Endothelial cell of umbilical vein (primary cell): Measurements from ENCODE around the gene NXF1. TPM values are rescaled to one million over a fixed set of nuclear protein-coding genes. Genes with fewer than 3 reads are reported as not detected.

Experiments used
- BruUV-seq: library from RNA; stranded (reverse); fragments of 400-500 nt; replicated peaks from 2 replicates; lab custom pipeline; 2021; lab: Mats Ljungman, UMichigan
- CTCF ChIA-PET: fragments of 300-600, 350-600 bp; sonication (Branson Sonifier 250); formaldehyde crosslinking; loops from one replicate; lab custom pipeline; 2021; ENCODE audit warnings: antibody characterized with exemption, inconsistent platforms; lab: Charles Lee
- POLR2A ChIA-PET: fragments of 300-600, 350-600 bp; sonication (Branson Sonifier 250); formaldehyde crosslinking; loops from one replicate; lab custom pipeline; 2021; ENCODE audit warnings: antibody characterized with exemption, inconsistent platforms; lab: Charles Lee
- DNase-seq: peaks from one replicate; pipeline ENCODE4 v3.0.0-alpha.2; 2011; ENCODE audit warnings: low read depth, low spot score
- FAIRE-seq: peaks from 2 replicates; lab custom pipeline; 2011; peaks lifted over from hg19 to GRCh38; lab: Jason Lieb, UNC
- H2AFZ ChIP-seq: 2 replicates; pipeline ENCODE4 v1.6.0; 2012; ENCODE audit warnings: low read depth, low read length, control low read depth, inconsistent platforms
- H3K27ac ChIP-seq: 2 replicates; pipeline ENCODE4 v1.5.1; 2011; ENCODE audit warnings: low read depth, mild to moderate bottlenecking, control low read depth, low read length, moderate library complexity; ENCODE audit not compliant: insufficient read depth
- H3K27me3 ChIP-seq, 2 experiments: 2 replicates each; pipeline versions ENCODE4 v1.6.0 to v1.6.1; 2011; ENCODE audit warnings: low read length in 2 of 2, mixed read lengths in 1 of 2; ENCODE audit not compliant: control insufficient read depth in 2 of 2, insufficient read depth in 2 of 2
- H3K36me3 ChIP-seq, 2 experiments: 2 replicates in 1 of 2; 3 replicates in 1 of 2; pipeline ENCODE4 v1.5.1; 2011; ENCODE audit warnings: low read length in 2 of 2, mild to moderate bottlenecking in 1 of 2, moderate library complexity in 1 of 2; ENCODE audit not compliant: control insufficient read depth in 2 of 2, insufficient read depth in 2 of 2; ENCODE audit errors: extremely low read depth in 1 of 2
- H3K4me1 ChIP-seq: 3 replicates; pipeline ENCODE4 v1.5.1; 2011; ENCODE audit warnings: mild to moderate bottlenecking, low read length; ENCODE audit not compliant: control insufficient read depth, insufficient read depth; ENCODE audit errors: extremely low read depth
- H3K4me2 ChIP-seq: 2 replicates; pipeline ENCODE4 v1.6.1; 2011; ENCODE audit warnings: low read length, control low read depth, mixed read lengths; ENCODE audit not compliant: insufficient read depth
- H3K4me3 ChIP-seq, 3 experiments: fragments of 200-600 bp in 1 of 3; sonication (generic), shearing (Covaris generic) in 1 of 3; replicated peaks in 1 of 3; 2 replicates each; pipeline ENCODE4 v1.5.1; 2011 to 2016; ENCODE audit warnings: control low read depth in 3 of 3, low read length in 3 of 3, mild to moderate bottlenecking in 2 of 3, inconsistent platforms in 1 of 3, low read depth in 1 of 3, moderate library complexity in 1 of 3; ENCODE audit not compliant: insufficient read depth in 1 of 3
- H3K79me2 ChIP-seq: 2 replicates; pipeline ENCODE4 v1.6.0; 2012; ENCODE audit warnings: low read length, inconsistent platforms; ENCODE audit not compliant: control insufficient read depth, insufficient read depth
- H3K9ac ChIP-seq: replicated peaks from 2 replicates; pipeline ENCODE3; 2011; ENCODE audit warnings: low read length, control low read depth; ENCODE audit not compliant: insufficient read depth; ENCODE audit errors: extremely low read depth
- H3K9me1 ChIP-seq: replicated peaks from 3 replicates; pipeline ENCODE4 v1.6.0; 2011; ENCODE audit warnings: mild to moderate bottlenecking, low read length; ENCODE audit not compliant: control insufficient read depth, insufficient read depth; ENCODE audit errors: extremely low read depth
- H3K9me3 ChIP-seq: replicated peaks from 2 replicates; pipeline ENCODE4 v1.5.1; 2012; ENCODE audit warnings: low read length, inconsistent platforms; ENCODE audit not compliant: control insufficient read depth, insufficient read depth
- H4K20me1 ChIP-seq: replicated peaks from 2 replicates; pipeline ENCODE3; 2011; ENCODE audit warnings: mild to moderate bottlenecking, low read length; ENCODE audit not compliant: control insufficient read depth, insufficient read depth; ENCODE audit errors: extremely low read depth
- EZH2 ChIP-seq: IDR thresholded peaks from 2 replicates; pipeline ENCODE4 v1.6.1; 2012; ENCODE audit warnings: borderline replicate concordance, low read depth, mild to moderate bottlenecking, moderate library complexity, low read length, inconsistent platforms; ENCODE audit not compliant: severe bottlenecking
- FOS ChIP-seq: IDR thresholded peaks from 2 replicates; pipeline ENCODE4 v1.6.1; 2011; ENCODE audit warnings: mild to moderate bottlenecking, low read length, moderate library complexity, borderline replicate concordance; ENCODE audit not compliant: insufficient read depth
- GATA2 ChIP-seq: IDR thresholded peaks from 2 replicates; pipeline ENCODE4 v1.7.0; 2011; ENCODE audit warnings: low read depth, mild to moderate bottlenecking, moderate library complexity, mixed read lengths, low read length; ENCODE audit not compliant: insufficient read length, insufficient read depth
- JUN ChIP-seq: IDR thresholded peaks from 2 replicates; pipeline ENCODE4 v1.6.1; 2011; ENCODE audit warnings: borderline replicate concordance, low read depth; ENCODE audit not compliant: insufficient read length, insufficient read depth
- MYC ChIP-seq: IDR thresholded peaks from one replicate; pipeline ENCODE4 v1.6.1; 2011; ENCODE audit warnings: mild to moderate bottlenecking, low read depth, low read length
- POLR2A ChIP-seq: IDR thresholded peaks from 2 replicates; pipeline ENCODE4 v1.6.1; 2012; ENCODE audit warnings: low read depth, mild to moderate bottlenecking, control low read depth, low read length
- POLR2AphosphoS5 ChIP-seq: IDR thresholded peaks from 2 replicates; pipeline ENCODE4 v1.6.1; 2012; ENCODE audit warnings: low read depth, mild to moderate bottlenecking, control low read depth, low read length, moderate library complexity; ENCODE audit not compliant: insufficient read depth
- dilution Hi-C: fragments of 300-500 bp; cut with MboI; formaldehyde crosslinking; loops from one replicate; pipeline ENCODE4 v1.15.0; 2019; ENCODE audit warnings: low sequenced_read_pairs; ENCODE audit not compliant: extremely low pct_ligation_motif_present
- intact Hi-C: fragments of 100-400 bp; cut with micrococcal nuclease; formaldehyde crosslinking; loops from one replicate; pipeline ENCODE4 v1.10.0; 2022
- microRNA-seq: library from miRNA; unstranded; fragments of <30 nt; microRNA quantifications from one replicate; pipeline ENCODE4 v1.2.0, GENCODE V29; 2021; ENCODE audit warnings: borderline number of aligned reads, borderline replicate concordance
- polyA plus RNA-seq, 4 experiments: library from polyadenylated mRNA; depleted of rRNA in 3 of 4; stranded (reverse) in 3 of 4; unstranded in 1 of 4; fragments of >200 nt; gene quantifications; 2 replicates each; pipeline versions ENCODE4 v1.2.1 to v1.2.3, GENCODE V29; 2011 to 2012; ENCODE audit warnings: missing spikeins in 1 of 4
- small RNA-seq: library from RNA; depleted of rRNA; stranded (forward); fragments of <200 nt; gene quantifications from one replicate; pipeline ENCODE3, GENCODE V24; 2012; ENCODE audit warnings: low replicate concordance, low read depth; ENCODE audit not compliant: insufficient read depth, insufficient read length
- total RNA-seq: library from RNA; stranded (reverse); gene quantifications from 2 replicates; pipeline ENCODE4 v1.2.3, GENCODE V29; 2021
- TF ChIP-seq, protein P1 (sequence below), 2 donors: IDR thresholded peaks; 1 replicate in 1 of 2; 2 replicates in 1 of 2; pipeline ENCODE4 v1.5.1; 2011; ENCODE audit warnings: low read length in 2 of 2, mild to moderate bottlenecking in 2 of 2, moderate library complexity in 2 of 2, control low read depth in 1 of 2, inconsistent platforms in 1 of 2, low read depth in 1 of 2; ENCODE audit not compliant: insufficient read depth in 1 of 2; ENCODE audit errors: extremely low read depth in 1 of 2
- TF ChIP-seq, protein P2 (sequence below): IDR thresholded peaks from 2 replicates; pipeline ENCODE4 v1.6.1; 2011; ENCODE audit not compliant: insufficient read depth, insufficient read length

NXF1 gene
- total and polyA plus RNA-seq, 2 donors (not counting 3 experiments of a cell fraction or from before 2014, with no cell fraction given) = 74.4 to 101 TPM

DNA sequence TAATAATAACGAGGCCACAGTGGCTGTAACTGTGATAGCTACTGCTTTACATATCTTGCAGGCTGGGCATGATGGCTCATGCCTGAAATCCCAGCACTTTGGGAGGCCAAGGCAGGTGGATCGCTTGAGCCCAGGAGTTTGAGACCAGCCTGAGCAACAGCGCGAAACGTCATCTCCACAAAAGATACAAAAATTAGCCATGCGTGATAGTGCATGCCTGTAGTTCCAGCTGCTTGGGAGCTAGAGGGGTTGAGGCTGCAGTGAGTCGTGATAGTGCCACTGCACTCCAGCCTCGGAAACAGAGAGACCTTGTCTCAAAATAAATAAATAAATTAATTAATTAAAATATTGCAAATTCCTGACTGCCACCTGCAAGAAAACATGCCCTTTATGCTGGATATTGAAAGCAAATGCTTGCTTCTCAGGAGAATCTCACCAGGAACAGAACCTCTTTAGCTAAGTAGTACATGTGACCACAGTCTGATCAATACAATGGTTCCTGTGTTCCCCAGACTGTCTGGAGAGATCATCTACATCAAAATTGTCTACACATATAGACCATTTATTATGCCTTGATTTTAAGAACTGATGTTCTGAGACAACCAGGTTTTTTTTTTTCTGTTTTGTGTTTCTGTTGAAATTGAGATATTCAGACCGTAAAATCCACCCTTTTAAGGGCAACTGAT is 57.6 kb downstream of the NXF1 start:
- FAIRE-seq (no peak), DNase-seq (no peak)
- no TSS peak for BruUV-seq
- Histone ChIP-seq H3K79me2 (peaks cover 5% of the 10 kb centered on the region), H3K4me2 (no peak overlapping the region), H3K9ac (no peak overlapping the region), H3K36me3 (peaks cover 0 to 2% of the 10 kb centered on the region in 2 experiments), H3K27me3 (no peaks in the 10 kb centered on the region), H2AFZ (no peak overlapping the region), H3K9me1 (no peaks in the 10 kb centered on the region), H3K4me1 (no peaks in the 10 kb centered on the region), H4K20me1 (no peaks in the 10 kb centered on the region), H3K27ac (no peak overlapping the region), H3K4me3 (no peak overlapping the region), H3K9me3 (no peaks in the 10 kb centered on the region)
- POLR2A ChIA-PET = interaction anchor here (0.5 to 0.7 kb wide), 2 partner anchors 94 to 134 kb away, joined by 3 to 7 read pairs; no protein-coding TSS in a partner anchor
- intact Hi-C loops (no loop called here), dilution Hi-C loops (no loop called here)
- CTCF ChIA-PET = interaction anchor here (0.6 to 0.9 kb wide), 2 partner anchors 7 to 39 kb away, joined by 3 to 4 read pairs; no protein-coding TSS in a partner anchor
- TF ChIP-seq FOS (no peak), JUN (no peak), POLR2A (no peak), MYC (no peak), GATA2 (no peak), EZH2 (no peak), POLR2AphosphoS5 (no peak)
- TF ChIP-seq, protein P1, sequence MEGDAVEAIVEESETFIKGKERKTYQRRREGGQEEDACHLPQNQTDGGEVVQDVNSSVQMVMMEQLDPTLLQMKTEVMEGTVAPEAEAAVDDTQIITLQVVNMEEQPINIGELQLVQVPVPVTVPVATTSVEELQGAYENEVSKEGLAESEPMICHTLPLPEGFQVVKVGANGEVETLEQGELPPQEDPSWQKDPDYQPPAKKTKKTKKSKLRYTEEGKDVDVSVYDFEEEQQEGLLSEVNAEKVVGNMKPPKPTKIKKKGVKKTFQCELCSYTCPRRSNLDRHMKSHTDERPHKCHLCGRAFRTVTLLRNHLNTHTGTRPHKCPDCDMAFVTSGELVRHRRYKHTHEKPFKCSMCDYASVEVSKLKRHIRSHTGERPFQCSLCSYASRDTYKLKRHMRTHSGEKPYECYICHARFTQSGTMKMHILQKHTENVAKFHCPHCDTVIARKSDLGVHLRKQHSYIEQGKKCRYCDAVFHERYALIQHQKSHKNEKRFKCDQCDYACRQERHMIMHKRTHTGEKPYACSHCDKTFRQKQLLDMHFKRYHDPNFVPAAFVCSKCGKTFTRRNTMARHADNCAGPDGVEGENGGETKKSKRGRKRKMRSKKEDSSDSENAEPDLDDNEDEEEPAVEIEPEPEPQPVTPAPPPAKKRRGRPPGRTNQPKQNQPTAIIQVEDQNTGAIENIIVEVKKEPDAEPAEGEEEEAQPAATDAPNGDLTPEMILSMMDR (IDR thresholded peaks at IDR 0.05; ENCODE audit: extremely low read depth in 1 of 2, insufficient read depth in 1 of 2, low read depth in 1 of 2, low read length in 2 of 2) = no peak
- TF ChIP-seq, protein P2, sequence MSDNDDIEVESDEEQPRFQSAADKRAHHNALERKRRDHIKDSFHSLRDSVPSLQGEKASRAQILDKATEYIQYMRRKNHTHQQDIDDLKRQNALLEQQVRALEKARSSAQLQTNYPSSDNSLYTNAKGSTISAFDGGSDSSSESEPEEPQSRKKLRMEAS = no peak

Small RNA genes lying within 50 kb of the gene (microRNA-seq; reads per million reads assigned to microRNA genes)
- gene MIR6514 = not detected
- gene MIR6748 = not detected

Small RNA genes lying within 50 kb of the gene (small RNA-seq; reads per million reads assigned to genes)
- not detected for gene MIR6514
- gene RF00099 = not detected
- not detected for gene RNU6-118P
- gene SNORD22 = not detected
- not detected for gene SNORD26
- gene SNORD27 = not detected
- gene SNORD28 = not detected
- gene SNORD30 = 4,683 reads per million, percentile 100 among the genes with 10 or more reads in this experiment

Other genes with a start within 250 kb of the NXF1 start
- 1,341 and 1,345 TPM in 2 replicates for gene EEF1G, start 231.5 kb downstream of the NXF1 start, total RNA-seq
- gene EEF1G, start 231.5 kb downstream of the NXF1 start, polyA plus RNA-seq = 1,723 and 2,133 TPM in 2 replicates
- 16.9 and 17.8 TPM in 2 replicates for gene TUT1, start 213.9 kb downstream of the NXF1 start, total RNA-seq
- gene TUT1, start 213.9 kb downstream of the NXF1 start, polyA plus RNA-seq = 11.5 and 12.7 TPM in 2 replicates
- gene MTA2, start 203.6 kb downstream of the NXF1 start, total RNA-seq = 166 and 176 TPM in 2 replicates
- 30.2 and 40.4 TPM in 2 replicates for gene MTA2, start 203.6 kb downstream of the NXF1 start, polyA plus RNA-seq
- 101 and 110 TPM in 2 replicates for gene EML3, start 192.7 kb downstream of the NXF1 start, total RNA-seq
- gene EML3, start 192.7 kb downstream of the NXF1 start, polyA plus RNA-seq = 75.7 and 78.3 TPM in 2 replicates
- gene ROM1, start 192.2 kb downstream of the NXF1 start, total RNA-seq = 8.2 and 8.8 TPM in 2 replicates
- 4.8 and 5.3 TPM in 2 replicates for gene ROM1, start 192.2 kb downstream of the NXF1 start, polyA plus RNA-seq
- gene B3GAT3, start 183.5 kb downstream of the NXF1 start, total RNA-seq = 31.6 and 35.0 TPM in 2 replicates
- gene B3GAT3, start 183.5 kb downstream of the NXF1 start, polyA plus RNA-seq = 37.2 and 48.0 TPM in 2 replicates
- gene GANAB, start 158.8 kb downstream of the NXF1 start, total RNA-seq = 357 and 389 TPM in 2 replicates
- 433 and 455 TPM in 2 replicates for gene GANAB, start 158.8 kb downstream of the NXF1 start, polyA plus RNA-seq
- 21.7 and 22.8 TPM in 2 replicates for gene INTS5, start 152.1 kb downstream of the NXF1 start, total RNA-seq
- 20.3 and 20.9 TPM in 2 replicates for gene INTS5, start 152.1 kb downstream of the NXF1 start, polyA plus RNA-seq
- gene C11orf98, start 140.2 kb downstream of the NXF1 start, total RNA-seq = 58.7 and 61.0 TPM in 2 replicates
- 32.3 and 39.5 TPM in 2 replicates for gene C11orf98, start 140.2 kb downstream of the NXF1 start, polyA plus RNA-seq
- 28.4 and 38.1 TPM in 2 replicates for gene CSKMT, start 140.1 kb downstream of the NXF1 start, total RNA-seq
- gene CSKMT, start 140.1 kb downstream of the NXF1 start, polyA plus RNA-seq = 7.8 and 7.9 TPM in 2 replicates
- gene UQCC3, start 133.8 kb downstream of the NXF1 start, total RNA-seq = 8.6 and 9.0 TPM in 2 replicates
- gene UQCC3, start 133.8 kb downstream of the NXF1 start, polyA plus RNA-seq = 15.3 and 15.5 TPM in 2 replicates
- gene LBHD1, start 133.2 kb downstream of the NXF1 start, total RNA-seq = 7.5 and 10.5 TPM in 2 replicates
- gene LBHD1, start 133.2 kb downstream of the NXF1 start, polyA plus RNA-seq = 3.5 and 3.8 TPM in 2 replicates
- 112 and 113 TPM in 2 replicates for gene UBXN1, start 126.4 kb downstream of the NXF1 start, total RNA-seq
- gene UBXN1, start 126.4 kb downstream of the NXF1 start, polyA plus RNA-seq = 105 and 114 TPM in 2 replicates
- gene LRRN4CL, start 115.9 kb downstream of the NXF1 start, total RNA-seq = 0.20 and 0.37 TPM in 2 replicates
- gene LRRN4CL, start 115.9 kb downstream of the NXF1 start, polyA plus RNA-seq = 0.03 TPM in 1 of 2 replicates, not detected in the other
- gene BSCL2, start 98.0 kb downstream of the NXF1 start, total RNA-seq = 31.1 and 31.3 TPM in 2 replicates
- gene BSCL2, start 98.0 kb downstream of the NXF1 start, polyA plus RNA-seq = 94.8 and 126 TPM in 2 replicates
- not detected in 2 replicates for gene GNG3, start 97.8 kb downstream of the NXF1 start, total RNA-seq
- gene GNG3, start 97.8 kb downstream of the NXF1 start, polyA plus RNA-seq = not detected in 2 replicates
- gene HNRNPUL2, start 78.0 kb downstream of the NXF1 start, total RNA-seq = 53.4 and 56.2 TPM in 2 replicates
- gene HNRNPUL2, start 78.0 kb downstream of the NXF1 start, polyA plus RNA-seq = 14.1 and 18.3 TPM in 2 replicates
- gene TTC9C, start 77.0 kb downstream of the NXF1 start, total RNA-seq = 31.6 and 43.5 TPM in 2 replicates
- 20.6 and 27.4 TPM in 2 replicates for gene TTC9C, start 77.0 kb downstream of the NXF1 start, polyA plus RNA-seq
- 6.9 and 8.1 TPM in 2 replicates for gene ZBTB3, start 51.3 kb downstream of the NXF1 start, total RNA-seq
- 3.7 and 4.1 TPM in 2 replicates for gene ZBTB3, start 51.3 kb downstream of the NXF1 start, polyA plus RNA-seq
- gene POLR2G, start 43.9 kb downstream of the NXF1 start, total RNA-seq = 94.3 and 96.2 TPM in 2 replicates
- gene POLR2G, start 43.9 kb downstream of the NXF1 start, polyA plus RNA-seq = 258 and 266 TPM in 2 replicates
- gene TAF6L, start 34.0 kb downstream of the NXF1 start, total RNA-seq = 28.9 and 30.4 TPM in 2 replicates
- gene TAF6L, start 34.0 kb downstream of the NXF1 start, polyA plus RNA-seq = 28.6 and 33.3 TPM in 2 replicates
- 27.6 and 27.8 TPM in 2 replicates for gene TMEM179B, start 18.0 kb downstream of the NXF1 start, total RNA-seq
- 102 and 123 TPM in 2 replicates for gene TMEM179B, start 18.0 kb downstream of the NXF1 start, polyA plus RNA-seq
- gene TMEM223, start 13.4 kb downstream of the NXF1 start, total RNA-seq = 11.8 and 12.7 TPM in 2 replicates
- gene TMEM223, start 13.4 kb downstream of the NXF1 start, polyA plus RNA-seq = 26.7 and 31.8 TPM in 2 replicates
- 41.3 and 42.8 TPM in 2 replicates for gene STX5, start 26.6 kb upstream of the NXF1 start, total RNA-seq
- 46.4 and 50.7 TPM in 2 replicates for gene STX5, start 26.6 kb upstream of the NXF1 start, polyA plus RNA-seq
- not detected in 2 replicates for gene TEX54, start 27.4 kb upstream of the NXF1 start, total RNA-seq
- not detected in 2 replicates for gene TEX54, start 27.4 kb upstream of the NXF1 start, polyA plus RNA-seq
- 51.7 and 51.8 TPM in 2 replicates for gene WDR74, start 34.1 kb upstream of the NXF1 start, total RNA-seq
- gene WDR74, start 34.1 kb upstream of the NXF1 start, polyA plus RNA-seq = 44.7 and 44.8 TPM in 2 replicates
- gene SLC3A2, start 75.5 kb upstream of the NXF1 start, total RNA-seq = 190 and 208 TPM in 2 replicates
- 337 and 344 TPM in 2 replicates for gene SLC3A2, start 75.5 kb upstream of the NXF1 start, polyA plus RNA-seq
- not detected in 2 replicates for gene CHRM1, start 115.9 kb upstream of the NXF1 start, total RNA-seq
- not detected in 2 replicates for gene CHRM1, start 115.9 kb upstream of the NXF1 start, polyA plus RNA-seq
- not detected in 2 replicates for gene SLC22A6, start 179.5 kb upstream of the NXF1 start, total RNA-seq
- not detected in 2 replicates for gene SLC22A6, start 179.5 kb upstream of the NXF1 start, polyA plus RNA-seq
- gene SLC22A8, start 210.4 kb upstream of the NXF1 start, total RNA-seq = not detected in 2 replicates
- gene SLC22A8, start 210.4 kb upstream of the NXF1 start, polyA plus RNA-seq = not detected in 2 replicates